ENCODE measurements around the gene GPR68.
"Not testable (repeated sequence)": the region's sequence is repeated elsewhere in the genome, so short reads cannot be mapped to it uniquely, and the experiment has no call there.

GPR68 gene

DNA sequence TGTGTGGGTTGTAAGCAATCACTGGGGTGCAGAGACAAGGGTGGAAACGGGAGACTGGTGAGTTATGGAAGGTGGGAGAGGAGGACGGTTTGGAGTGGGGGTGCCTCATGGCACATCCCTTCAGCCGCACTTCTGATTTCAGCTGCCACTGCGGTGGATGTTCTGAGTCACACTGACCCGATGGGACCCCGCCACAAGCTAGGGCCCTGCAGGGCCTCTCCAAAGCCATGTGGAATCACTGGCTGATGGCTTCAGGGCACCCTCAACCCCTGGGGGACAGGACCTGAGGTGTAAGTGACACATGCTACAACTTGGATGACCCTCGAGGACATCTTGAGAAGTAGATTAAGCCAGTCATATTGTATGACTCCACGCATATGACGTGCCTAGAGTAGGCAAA lies 53.7 kb downstream of the GPR68 start:
- DNase-seq (ENCODE audit: low read depth in 2 of 2), result no peak

DNA sequence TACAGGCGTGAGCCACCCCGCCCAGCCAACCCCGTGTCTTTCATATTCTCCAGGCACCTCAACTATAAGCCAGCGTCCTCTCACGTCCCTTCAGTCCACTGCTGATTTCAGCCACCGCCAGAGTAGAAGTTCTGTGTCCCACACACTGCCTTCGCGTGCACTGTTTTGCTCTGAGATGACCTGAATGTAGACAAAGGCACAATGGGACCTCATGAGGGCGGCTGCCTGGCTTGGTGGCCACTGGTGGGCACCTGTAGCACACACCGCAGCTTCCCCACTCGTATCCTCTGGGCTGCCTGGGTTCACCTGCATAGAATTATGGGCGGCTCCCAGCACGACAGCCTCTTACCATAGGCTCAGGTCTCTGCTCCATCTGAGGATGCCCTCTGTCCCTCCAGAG lies 57.2 kb downstream of the GPR68 start:
- DNase-seq (ENCODE audit: low read depth in 2 of 2), result no peak

DNA sequence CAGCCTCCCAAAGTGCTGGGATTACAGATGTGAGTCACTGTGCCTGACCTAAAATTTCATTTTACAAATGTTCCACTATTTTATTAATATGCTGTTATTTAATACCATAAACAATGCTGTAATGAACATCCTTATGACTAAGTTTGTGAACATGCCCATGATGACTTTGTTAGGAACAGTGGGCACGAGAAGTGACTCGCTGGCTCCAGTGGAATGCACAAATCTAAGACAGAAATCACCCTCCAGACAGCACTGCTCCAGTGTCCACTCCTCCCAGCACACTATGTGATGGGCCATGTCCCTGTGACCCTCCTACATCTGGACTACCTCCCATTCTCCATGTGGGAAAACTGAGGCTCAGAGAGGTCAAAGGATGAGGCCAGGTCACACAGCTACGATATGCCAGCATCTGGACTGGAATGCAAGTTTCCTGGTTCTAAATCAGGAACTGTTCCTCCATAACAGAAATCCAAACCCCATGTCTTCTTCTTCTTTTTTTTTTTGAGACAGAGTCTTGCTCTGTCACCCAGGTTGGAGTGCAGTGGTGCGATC lies 57.9 kb downstream of the GPR68 start:
- no peak for DNase-seq (ENCODE audit: low read depth in 2 of 2)

DNA sequence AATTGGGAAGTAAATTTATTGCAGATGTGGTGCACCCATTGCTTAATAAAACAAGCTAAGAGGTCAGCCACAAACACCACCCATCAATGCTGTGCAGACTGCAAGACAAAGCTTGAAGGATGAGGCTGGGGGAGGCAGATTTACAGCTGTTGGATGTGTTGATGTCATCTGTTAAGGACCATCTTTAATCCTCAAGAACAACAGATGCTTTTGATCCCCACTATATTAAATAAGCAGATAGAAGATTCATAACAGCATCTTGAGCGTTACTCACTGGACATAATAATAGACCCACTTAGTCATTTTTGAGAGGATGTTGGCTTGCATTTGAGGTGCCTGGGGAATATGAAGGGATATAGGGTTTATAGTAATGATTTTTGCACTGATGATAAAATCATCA lies 58.8 kb downstream of the GPR68 start:
- DNase-seq (ENCODE audit: low read depth in 2 of 2), result no peak

DNA sequence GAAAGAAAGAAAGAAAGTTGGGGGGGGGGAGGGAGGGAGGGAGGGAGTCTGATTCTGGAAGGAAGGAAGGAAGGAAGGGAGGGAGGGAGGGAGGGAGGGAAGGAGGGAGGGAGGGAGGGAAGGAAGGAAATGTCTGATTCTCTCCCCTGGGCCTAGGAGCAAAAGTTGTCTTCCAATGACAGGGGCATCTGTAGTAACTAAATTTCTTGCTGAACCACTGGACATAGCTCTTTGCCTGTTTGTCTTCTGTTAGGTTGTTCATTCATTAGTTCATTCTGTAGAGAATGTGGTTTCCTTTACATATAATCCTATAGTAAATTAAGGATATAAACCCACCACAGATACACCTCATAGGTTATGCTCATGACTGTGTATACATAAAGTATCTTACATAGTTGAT lies 59.9 kb downstream of the GPR68 start:
- no peak for DNase-seq (ENCODE audit: low read depth in 2 of 2)

DNA sequence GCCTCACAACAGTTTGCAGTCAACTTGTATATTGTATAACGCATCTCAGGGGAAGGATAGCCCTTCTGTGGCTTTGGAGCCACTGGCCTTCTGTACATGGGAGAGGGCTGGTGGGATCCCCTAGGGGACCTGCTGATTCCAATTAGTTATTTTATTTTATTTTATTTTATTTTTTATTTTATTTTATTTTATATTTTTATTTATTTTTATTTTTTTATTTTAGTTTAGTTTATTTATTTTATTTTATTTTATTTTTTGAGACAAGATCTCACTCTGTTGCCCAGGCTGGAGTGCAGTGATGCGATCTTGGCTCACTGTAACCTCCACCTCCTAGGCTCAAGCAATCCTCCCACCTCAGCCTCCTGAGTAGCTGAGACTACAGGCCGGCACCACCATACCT lies 61.8 kb downstream of the GPR68 start:
- DNase-seq (ENCODE audit: low read depth in 2 of 2), result not testable (repeated sequence)

Measured in stimulated activated CD4-positive, alpha-beta T cell treated with anti-CD3 and anti-CD28 coated beads, Interleukin-1b, Interleukin-23, amount 100 ng/mL, for 4 hours (primary cell).